PC-9 (cell line): Measurements from ENCODE around the gene GRID2. TPM values are rescaled to one million over a fixed set of nuclear protein-coding genes. Genes with fewer than 3 reads are reported as not detected.

Experiments used
- BruUV-seq: library from RNA; stranded (reverse); fragments of 400-500 nt; replicated peaks from 2 replicates; lab custom pipeline; 2021; lab: Mats Ljungman, UMichigan
- CTCF ChIA-PET: fragments of 300-600 bp; sonication (Branson Sonifier 250); formaldehyde crosslinking; loops from one replicate; lab custom pipeline; 2022; ENCODE audit warnings: antibody characterized with exemption; lab: Charles Lee
- POLR2A ChIA-PET: fragments of 300-600 bp; sonication (Branson Sonifier 250); formaldehyde crosslinking; loops from one replicate; lab custom pipeline; 2022; ENCODE audit warnings: antibody characterized with exemption; ENCODE audit not compliant: unreplicated experiment; lab: Charles Lee
- DNase-seq, 2 experiments: peaks; one replicate each; pipeline versions ENCODE4 v3.0.0 to v3.0.0-alpha.2; 2015 to 2022; ENCODE audit warnings: mixed read lengths in 1 of 2
- H2AFZ ChIP-seq: fragments of 200-600 bp; sonication (generic); 2 replicates; pipeline ENCODE4 v1.8.1; 2017; ENCODE audit warnings: antibody characterized with exemption
- H3F3A ChIP-seq: fragments of 200-600 bp; sonication (generic); 2 replicates; pipeline ENCODE4 v1.8.1; 2017; ENCODE audit warnings: antibody characterized with exemption, mild to moderate bottlenecking, low read depth; ENCODE audit not compliant: insufficient read depth
- H3K27ac ChIP-seq: fragments of 200-600 bp; sonication (generic); 2 replicates; pipeline ENCODE4 v1.6.1; 2016; ENCODE audit warnings: mixed run types
- H3K27me3 ChIP-seq: fragments of 200-600 bp; sonication (generic); 2 replicates; pipeline ENCODE4 v1.6.1; 2016; ENCODE audit warnings: low read depth, mixed run types; ENCODE audit not compliant: insufficient read depth
- H3K36me3 ChIP-seq: fragments of 200-600 bp; sonication (generic); 2 replicates; pipeline ENCODE4 v1.6.1; 2016; ENCODE audit warnings: low read depth, mixed run types
- H3K4me1 ChIP-seq: fragments of 200-600 bp; sonication (generic); replicated peaks from 2 replicates; pipeline ENCODE4 v1.6.1; 2016; ENCODE audit warnings: mixed run types; ENCODE audit not compliant: insufficient read depth
- H3K4me2 ChIP-seq: fragments of 200-600 bp; sonication (generic); 2 replicates; pipeline ENCODE4 v1.6.1; 2017; ENCODE audit warnings: mixed run types
- H3K4me3 ChIP-seq: fragments of 200-600 bp; sonication (generic); 2 replicates; pipeline ENCODE4 v1.6.1; 2016; ENCODE audit warnings: mixed run types
- H3K79me2 ChIP-seq: fragments of 200-600 bp; sonication (generic); 2 replicates; pipeline ENCODE4 v1.6.1; 2017; ENCODE audit warnings: low read depth, mixed run types
- H3K9me2 ChIP-seq: fragments of 200-600 bp; sonication (generic); 2 replicates; pipeline ENCODE4 v1.8.1; 2017; ENCODE audit warnings: mild to moderate bottlenecking; ENCODE audit not compliant: insufficient read depth
- H3K9me3 ChIP-seq: fragments of 200-600 bp; sonication (generic); 2 replicates; pipeline ENCODE4 v1.8.1; 2016; ENCODE audit warnings: low read depth; ENCODE audit not compliant: insufficient read depth
- H4K20me1 ChIP-seq: fragments of 200-600 bp; sonication (generic); 2 replicates; pipeline ENCODE4 v1.8.1; 2017; ENCODE audit not compliant: insufficient read depth
- CTCF ChIP-seq: fragments of 200-600 bp; sonication (generic); conservative IDR thresholded peaks from 2 replicates; pipeline ENCODE4 v1.6.1; 2017; ENCODE audit warnings: mixed run types, antibody characterized with exemption, mild to moderate bottlenecking, moderate library complexity
- EZH2 ChIP-seq: fragments of 200-600 bp; sonication (generic); IDR thresholded peaks from 2 replicates; pipeline ENCODE4 v1.8.0; 2017; ENCODE audit warnings: antibody characterized with exemption, low read depth
- intact Hi-C: fragments of 100-400 bp; cut with micrococcal nuclease; formaldehyde crosslinking; loops from one replicate; pipeline ENCODE4 v1.10.0; 2022; ENCODE audit not compliant: unreplicated experiment
- total RNA-seq: library from RNA; stranded (reverse); gene quantifications from 2 replicates; pipeline ENCODE4 v1.2.3, GENCODE V29; 2021

The GRID2 gene
- total RNA-seq, 1 experiment from 2014 or later: not detected

DNA sequence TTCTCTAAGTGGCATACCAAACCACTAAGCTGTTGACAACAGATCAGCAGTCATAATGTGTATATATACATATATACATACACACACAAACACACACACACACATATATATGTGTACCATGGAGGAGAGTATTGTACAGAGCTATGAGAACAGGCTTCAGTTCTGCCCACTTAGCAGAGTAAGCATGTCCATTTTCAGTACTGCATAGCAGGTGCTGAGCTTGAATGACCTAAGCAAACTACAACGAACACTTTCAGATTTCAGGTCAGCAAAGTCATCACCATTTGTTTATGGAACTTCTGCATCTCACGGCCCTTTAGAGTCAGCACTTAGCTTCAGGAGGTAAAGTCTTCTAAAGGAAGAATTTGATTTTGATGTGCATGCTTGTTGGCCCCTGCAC, 789.0 kb downstream of the GRID2 start:
- intact Hi-C loops: no loop called here
- Histone ChIP-seq H3K79me2 (no peaks in the 10 kb centered on the region), H3K27ac (no peak overlapping the region), H3K4me2 (no peak overlapping the region), H4K20me1 (no peaks in the 10 kb centered on the region), H3K4me3 (no peak overlapping the region), H2AFZ (no peak overlapping the region), H3K4me1 (no peaks in the 10 kb centered on the region), H3K9me2 (no peaks in the 10 kb centered on the region), H3K36me3 (no peaks in the 10 kb centered on the region), H3K27me3 (no peaks in the 10 kb centered on the region), H3K9me3 (no peaks in the 10 kb centered on the region), H3F3A (no peaks in the 10 kb centered on the region)
- no TSS peak for BruUV-seq
- TF ChIP-seq CTCF: no peak
- no peak for TF ChIP-seq EZH2
- DNase-seq: no peak
- POLR2A ChIA-PET: interaction anchor here (0.6 kb wide), 1 partner anchor 56 kb away, joined by 3 read pairs; no protein-coding TSS in a partner anchor
- CTCF ChIA-PET: no interaction called here

DNA sequence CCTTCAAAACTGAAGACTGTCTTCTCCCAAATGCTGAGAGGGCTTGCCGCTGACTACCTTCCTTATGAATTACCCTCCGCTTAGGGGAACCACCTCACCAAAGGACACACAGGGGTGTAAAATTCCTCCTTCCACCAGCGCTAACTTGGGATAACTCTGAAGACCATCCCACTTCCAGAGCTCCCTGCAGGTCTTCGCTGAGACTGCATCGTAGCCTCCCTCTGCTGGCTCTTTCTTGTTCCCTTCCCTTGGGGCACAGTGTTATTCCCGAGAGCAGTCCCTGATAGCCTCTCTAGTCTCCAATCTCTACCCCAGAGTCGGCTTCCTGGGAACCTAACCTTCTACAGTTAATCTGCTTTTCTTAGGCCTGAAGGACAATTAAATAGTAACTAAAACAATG, 799.3 kb downstream of the GRID2 start:
- DNase-seq: no peak
- H3K9me2 ChIP-seq: no peaks in the 10 kb centered on the region
- BruUV-seq: no TSS peak
- no peaks in the 10 kb centered on the region for H3K4me1 ChIP-seq
- no peaks in the 10 kb centered on the region for H4K20me1 ChIP-seq
- TF ChIP-seq EZH2 (no peak), CTCF (no peak)
- intact Hi-C loops: no loop called here
- no peaks in the 10 kb centered on the region for H3K36me3 ChIP-seq
- no peak overlapping the region for H3K27ac ChIP-seq
- H3K4me3 ChIP-seq: no peak overlapping the region
- H3K79me2 ChIP-seq: no peaks in the 10 kb centered on the region
- H3K27me3 ChIP-seq: no peaks in the 10 kb centered on the region
- POLR2A ChIA-PET: no interaction called here
- H2AFZ ChIP-seq: no peak overlapping the region
- CTCF ChIA-PET: no interaction called here
- no peaks in the 10 kb centered on the region for H3F3A ChIP-seq
- H3K9me3 ChIP-seq: no peaks in the 10 kb centered on the region
- H3K4me2 ChIP-seq: no peak overlapping the region

DNA sequence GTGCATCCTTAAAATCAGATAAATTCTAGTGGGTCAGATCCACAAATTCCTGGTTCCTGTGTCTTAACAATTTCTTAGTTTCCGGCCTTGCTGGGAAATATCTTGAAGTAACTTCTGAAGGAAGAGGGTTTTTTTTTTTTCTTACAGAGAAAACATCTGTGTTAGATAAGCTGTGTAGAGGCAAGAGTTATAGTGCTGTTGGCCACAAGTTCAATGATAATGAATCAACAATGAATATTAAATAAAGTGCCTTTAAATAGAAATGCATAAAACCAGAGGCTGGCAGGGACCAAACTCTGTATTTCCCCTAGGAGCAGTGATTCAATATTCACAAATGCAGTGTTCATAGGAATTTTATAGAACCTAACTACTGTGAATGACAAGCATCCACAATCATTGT, 812.9 kb downstream of the GRID2 start:
- no peaks in the 10 kb centered on the region for H3K4me1 ChIP-seq
- H3K79me2 ChIP-seq: no peaks in the 10 kb centered on the region
- TF ChIP-seq CTCF (no peak), EZH2 (no peak)
- no peaks in the 10 kb centered on the region for H3F3A ChIP-seq
- no peak overlapping the region for H3K4me2 ChIP-seq
- no peaks in the 10 kb centered on the region for H3K9me2 ChIP-seq
- H4K20me1 ChIP-seq: no peaks in the 10 kb centered on the region
- H3K4me3 ChIP-seq: no peak overlapping the region
- intact Hi-C loops: no loop called here
- POLR2A ChIA-PET: no interaction called here
- CTCF ChIA-PET: no interaction called here
- H3K9me3 ChIP-seq: no peaks in the 10 kb centered on the region
- no peak for DNase-seq
- H3K27ac ChIP-seq: no peak overlapping the region
- no peaks in the 10 kb centered on the region for H3K27me3 ChIP-seq
- BruUV-seq: no TSS peak
- no peak overlapping the region for H2AFZ ChIP-seq
- H3K36me3 ChIP-seq: no peaks in the 10 kb centered on the region
